K562 (cell line): ENCODE data around the gene DOP1B. TPM values are rescaled to one million over a fixed set of nuclear protein-coding genes. Genes with fewer than 3 reads are reported as not detected.

Source experiments
- C11orf30 ChIP-seq: fragments of 450-650 bp; IDR thresholded peaks from 2 replicates; pipeline ENCODE4 v1.6.1; 2016; ENCODE audit warnings: low read depth, mild to moderate bottlenecking
- EGR1 ChIP-seq: fragments of 450-650 bp; conservative IDR thresholded peaks from 2 replicates; pipeline ENCODE4 v1.6.1; 2017; ENCODE audit warnings: mild to moderate bottlenecking
- MTA3 ChIP-seq: fragments of 450-650 bp; formaldehyde crosslinking; IDR thresholded peaks from 2 replicates; pipeline ENCODE4 v1.6.1; 2017; ENCODE audit warnings: mild to moderate bottlenecking, borderline replicate concordance
- NFATC3 ChIP-seq: fragments of 450-650 bp; IDR thresholded peaks from 2 replicates; pipeline ENCODE4 v1.6.1; 2017; ENCODE audit warnings: mild to moderate bottlenecking
- NR2C2 ChIP-seq, 2 experiments: fragments of 200-800 bp in 1 of 2; sonication (Bioruptor generic) in 1 of 2; sonication (generic) in 1 of 2; formaldehyde crosslinking in 1 of 2; IDR thresholded peaks; 2 replicates each; pipeline versions ENCODE4 v1.6.1 to v1.8.0; 2016 to 2022; ENCODE audit warnings: mild to moderate bottlenecking in 1 of 2, missing compliant biosample characterization in 1 of 2, missing genetic modification characterization in 1 of 2, missing genetic modification reagents in 1 of 2
- NRF1 ChIP-seq, 2 experiments: fragments of 450-650 bp; IDR thresholded peaks in 1 of 2; conservative IDR thresholded peaks in 1 of 2; 2 replicates each; pipeline ENCODE4 v1.6.1; 2014; ENCODE audit warnings: mild to moderate bottlenecking in 2 of 2
- PATZ1 ChIP-seq: fragments of 250-450 bp; sonication (Bioruptor Pico); IDR thresholded peaks from 2 replicates; pipeline ENCODE4 v1.5.0; 2020; ENCODE audit warnings: mild to moderate bottlenecking, borderline replicate concordance
- PHF8 ChIP-seq: fragments of 200-600 bp; sonication (generic); IDR thresholded peaks from 2 replicates; pipeline ENCODE4 v1.6.1; 2012; ENCODE audit warnings: mixed run types, mild to moderate bottlenecking, inconsistent platforms, low read length, moderate library complexity, borderline replicate concordance
- PKNOX1 ChIP-seq: fragments of 450-650 bp; IDR thresholded peaks from 2 replicates; pipeline ENCODE4 v1.6.1; 2016
- RBM39 ChIP-seq: fragments of 200-400 bp; formaldehyde crosslinking; optimal IDR thresholded peaks from 2 replicates; pipeline ENCODE3; 2018; ENCODE audit warnings: low read depth, low read length
- RFX1 ChIP-seq: fragments of 450-650 bp; IDR thresholded peaks from 2 replicates; pipeline ENCODE4 v1.6.1; 2016; ENCODE audit warnings: mild to moderate bottlenecking, moderate library complexity
- SMAD2 ChIP-seq: fragments of 150-350 bp; IDR thresholded peaks from 2 replicates; pipeline ENCODE4 v1.6.1; 2014; ENCODE audit warnings: low read depth, mild to moderate bottlenecking, low read length
- SREBF2 ChIP-seq: sonication (generic); formaldehyde crosslinking; IDR thresholded peaks from 2 replicates; pipeline ENCODE4 v1.4.0; 2020; ENCODE audit warnings: mild to moderate bottlenecking, missing genetic modification reagents
- SRF ChIP-seq, 2 experiments: fragments of 250-450, 450-650 bp in 1 of 2; sonication (Bioruptor Pico) in 1 of 2; sonication (generic) in 1 of 2; formaldehyde crosslinking; IDR thresholded peaks; 2 replicates each; pipeline versions ENCODE4 v1.5.0 to v1.5.1; 2020 to 2022; ENCODE audit warnings: mild to moderate bottlenecking in 1 of 2, missing genetic modification reagents in 1 of 2
- TFAP4 ChIP-seq: sonication (generic); formaldehyde crosslinking; IDR thresholded peaks from 2 replicates; pipeline ENCODE4 v1.8.0; 2022; ENCODE audit warnings: missing genetic modification reagents, mild to moderate bottlenecking, moderate library complexity, borderline replicate concordance
- ZNF165 ChIP-seq: fragments of 250-450 bp; sonication (Bioruptor Pico); IDR thresholded peaks from 2 replicates; pipeline ENCODE4 v1.4.0; 2020; ENCODE audit warnings: borderline replicate concordance
- ZNF449 ChIP-seq: fragments of 250-450 bp; sonication (Bioruptor Pico); IDR thresholded peaks from 2 replicates; pipeline ENCODE4 v1.8.0; 2022; ENCODE audit warnings: moderate library complexity, mild to moderate bottlenecking, inconsistent platforms
- ZNF592 ChIP-seq: fragments of 450-650 bp; IDR thresholded peaks from 2 replicates; pipeline ENCODE4 v1.6.1; 2017; ENCODE audit warnings: antibody characterized with exemption, mild to moderate bottlenecking
- polyA plus RNA-seq, 8 experiments: library from polyadenylated mRNA; depleted of rRNA in 4 of 8; stranded (reverse) in 5 of 8; unstranded in 3 of 8; fragments of >200 nt; fragmentation: Nextera tagmentation in 2 of 8; fragmentation: Illumina TruSeq in 1 of 8; extraction: Ambion mirVana in 2 of 8; extraction: Trizol in 1 of 8; gene quantifications; 2 replicates each; pipeline versions ENCODE4 v1.2.1 to v1.2.3, GENCODE V29; 2011 to 2014; ENCODE audit warnings: inconsistent platforms in 1 of 8, missing spikeins in 1 of 8
- total RNA-seq, 7 experiments: library from RNA; depleted of rRNA in 6 of 7; stranded (reverse); fragments of >200 nt in 6 of 7; fragmentation: Illumina TruSeq in 2 of 7; extraction: Trizol in 2 of 7; gene quantifications; 2 replicates each; pipeline versions ENCODE4 v1.2.1 to v1.2.3, GENCODE V29; 2011 to 2021; ENCODE audit warnings: low replicate concordance in 1 of 7

The DOP1B gene
- total and polyA plus RNA-seq, 9 of the 15 experiments (the other 6 are each of a cell fraction or from before 2014, with no cell fraction given): 0.04 to 2.2 (median 0.68) TPM

- TF ChIP-seq NR2C2 (CRISPR knock-in tag; IDR thresholded peaks at IDR 0.05) (no peak), NR2C2 (tag; IDR thresholded peaks at IDR 0.05) (peak; percentile 10; the same call in 1 of the 2 replicates), ZNF592 (no peak), SMAD2 (no peak), C11orf30 (no peak), RFX1 (peak; percentile 60; the same call in 1 of the 2 replicates), NRF1 (conservative IDR thresholded peaks at IDR 0.05 in 1 of 2, IDR thresholded peaks at IDR 0.05 in 1 of 2) (peak; percentile 65 to 68; a peak in 2 of 4 replicates), ZNF165 (CRISPR knock-in tag) (no peak), PKNOX1 (peak; percentile 64), TFAP4 (CRISPR knock-in tag) (peak; percentile 45; the same call in 1 of the 2 replicates), SRF (CRISPR knock-in tag; IDR thresholded peaks at IDR 0.05) (0 out of 4 replicates have a peak, but pooled peaks of 1 of the 2 experiments have one; percentile 4), RBM39 (no peak), ZNF449 (CRISPR knock-in tag) (no peak), EGR1 (peak; percentile 47; the same call in 1 of the 2 replicates), MTA3 (no peak), NFATC3 (no peak), SREBF2 (no peak), PHF8 (peak; percentile 22; the same call in 1 of the 2 replicates), PATZ1 (no peak)
These were observed 247 bp upstream of the DOP1B start (continued) for GRCh38 chr21:36156339-36156814.
